OCI-LY7 (cell line): ENCODE measurements around the gene GLB1L3. TPM values are rescaled to one million over a fixed set of nuclear protein-coding genes. Genes with fewer than 3 reads are reported as not detected.

ENCODE experiments used
- BruUV-seq: library from RNA; stranded (reverse); fragments of 400-500 nt; replicated peaks from 2 replicates; lab custom pipeline; 2021; lab: Mats Ljungman, UMichigan
- CTCF ChIA-PET: fragments of 300-600 bp; sonication (Branson Sonifier 250); formaldehyde crosslinking; loops from one replicate; lab custom pipeline; 2022; ENCODE audit warnings: antibody characterized with exemption; ENCODE audit not compliant: unreplicated experiment; lab: Charles Lee
- POLR2A ChIA-PET: fragments of 300-600 bp; sonication (Branson Sonifier 250); formaldehyde crosslinking; loops from one replicate; lab custom pipeline; 2022; ENCODE audit warnings: antibody characterized with exemption; lab: Charles Lee
- DNase-seq: peaks from one replicate; pipeline ENCODE4 v3.0.0-alpha.2; 2015; ENCODE audit warnings: low spot score
- H2AFZ ChIP-seq: fragments of 200-600 bp; sonication (generic), shearing (Covaris generic); 2 replicates; pipeline ENCODE4 v1.6.1; 2014; ENCODE audit warnings: mild to moderate bottlenecking, antibody characterized with exemption, low read length, moderate library complexity
- H3K27ac ChIP-seq: fragments of 200-600 bp; sonication (generic); 2 replicates; pipeline ENCODE4 v1.5.1; 2014; ENCODE audit warnings: mixed run types, low read depth, mild to moderate bottlenecking, moderate library complexity, low read length, inconsistent platforms; ENCODE audit not compliant: poor library complexity, severe bottlenecking
- H3K36me3 ChIP-seq: fragments of 200-600 bp; sonication (generic); 2 replicates; pipeline ENCODE4 v1.6.1; 2014; ENCODE audit warnings: mild to moderate bottlenecking, antibody characterized with exemption, low read length, moderate library complexity, mixed read lengths; ENCODE audit not compliant: insufficient read depth
- H3K4me1 ChIP-seq: fragments of 200-600 bp; sonication (generic); 2 replicates; pipeline ENCODE4 v1.5.1; 2014; ENCODE audit warnings: mild to moderate bottlenecking, low read length; ENCODE audit not compliant: insufficient read depth, poor library complexity, severe bottlenecking
- H3K4me2 ChIP-seq: fragments of 200-600 bp; sonication (generic); 2 replicates; pipeline ENCODE4 v1.6.1; 2014; ENCODE audit warnings: mild to moderate bottlenecking, low read length
- H3K4me3 ChIP-seq: fragments of 200-600 bp; sonication (generic); 2 replicates; pipeline ENCODE4 v1.5.1; 2014; ENCODE audit warnings: mild to moderate bottlenecking, low read depth, low read length; ENCODE audit not compliant: poor library complexity, severe bottlenecking
- H3K79me2 ChIP-seq: fragments of 200-600 bp; sonication (generic); 2 replicates; pipeline ENCODE4 v1.6.1; 2016; ENCODE audit warnings: low read depth, mild to moderate bottlenecking, low read length, moderate library complexity, mixed read lengths; ENCODE audit not compliant: insufficient read depth
- H3K9me2 ChIP-seq: fragments of 200-600 bp; sonication (generic); 2 replicates; pipeline ENCODE4 v1.6.1; 2016; ENCODE audit warnings: mild to moderate bottlenecking, low read length, mixed read lengths; ENCODE audit not compliant: insufficient read depth
- H3K9me3 ChIP-seq: fragments of 200-600 bp; sonication (generic); 2 replicates; pipeline ENCODE4 v1.6.1; 2014; ENCODE audit warnings: mild to moderate bottlenecking, mixed run types, low read length, mixed read lengths
- H4K20me1 ChIP-seq: fragments of 200-600 bp; sonication (generic); 2 replicates; pipeline ENCODE4 v1.6.1; 2014; ENCODE audit warnings: mild to moderate bottlenecking, antibody characterized with exemption, low read length, moderate library complexity, mixed read lengths; ENCODE audit not compliant: insufficient read depth
- CTCF ChIP-seq: fragments of 200-600 bp; sonication (generic); conservative IDR thresholded peaks from 2 replicates; pipeline ENCODE4 v1.5.1; 2014; ENCODE audit warnings: mild to moderate bottlenecking, antibody characterized with exemption, low read length, moderate library complexity, mixed read lengths
- EZH2phosphoT487 ChIP-seq: fragments of 200-600 bp; sonication (generic); IDR thresholded peaks from 2 replicates; pipeline ENCODE4 v1.6.1; 2018; ENCODE audit warnings: low read depth, borderline replicate concordance, mild to moderate bottlenecking, mixed run types, antibody characterized with exemption, low read length, moderate library complexity, mixed read lengths
- intact Hi-C: fragments of 100-400 bp; cut with micrococcal nuclease; formaldehyde crosslinking; loops from one replicate; pipeline ENCODE4 v1.10.0; 2022; ENCODE audit not compliant: unreplicated experiment
- total RNA-seq, 2 experiments: library from RNA; depleted of rRNA in 1 of 2; stranded (reverse); fragments of >200 nt in 1 of 2; shearing (Covaris generic) in 1 of 2; gene quantifications; 2 replicates each; pipeline ENCODE4 v1.2.3, GENCODE V29; 2014 to 2022

GLB1L3 gene
- total RNA-seq, 2 experiments from 2014 or later: not detected

- Histone ChIP-seq H3K4me3 (no peak overlapping the region), H3K79me2 (no peaks in the 10 kb centered on the region), H3K9me3 (no peaks in the 10 kb centered on the region), H3K36me3 (peaks cover 72% of the 10 kb centered on the region), H3K9me2 (no peaks in the 10 kb centered on the region), H3K27ac (no peak overlapping the region), H2AFZ (no peak overlapping the region), H3K4me2 (no peak overlapping the region), H3K4me1 (no peaks in the 10 kb centered on the region), H4K20me1 (no peaks in the 10 kb centered on the region)
- ChIA-PET POLR2A (no interaction called here), CTCF (no interaction called here)
- intact Hi-C loops: no loop called here
- BruUV-seq: no TSS peak
- no peak for DNase-seq
- TF ChIP-seq EZH2phosphoT487: no peak
- TF ChIP-seq CTCF: no peak
Measured at GRCh38 chr11:134246100-134246499, 30.1 kb upstream of the GLB1L3 start.

GRCh38 chr11:134246678-134247077, 29.5 kb upstream of the GLB1L3 start:
- H3K36me3 ChIP-seq: peaks cover 73% of the 10 kb centered on the region
- H3K27ac ChIP-seq: no peak overlapping the region
- H4K20me1 ChIP-seq: no peaks in the 10 kb centered on the region
- ChIA-PET POLR2A (no interaction called here), CTCF (no interaction called here)
- no peak for DNase-seq
- H3K9me3 ChIP-seq: no peaks in the 10 kb centered on the region
- no peaks in the 10 kb centered on the region for H3K79me2 ChIP-seq
- TF ChIP-seq CTCF (no peak), EZH2phosphoT487 (no peak)
- H3K4me1 ChIP-seq: peaks cover 2% of the 10 kb centered on the region
- no TSS peak for BruUV-seq
- no peak overlapping the region for H2AFZ ChIP-seq
- no peak overlapping the region for H3K4me3 ChIP-seq
- H3K9me2 ChIP-seq: no peaks in the 10 kb centered on the region
- intact Hi-C loops: no loop called here
- no peak overlapping the region for H3K4me2 ChIP-seq

GRCh38 chr11:134248910-134249480, 27.2 kb upstream of the GLB1L3 start:
- peaks cover 4% of the 10 kb centered on the region; the same call in 1 of the 2 replicates for H3K79me2 ChIP-seq
- no peak overlapping the region for H3K4me2 ChIP-seq
- no peak for DNase-seq
- BruUV-seq: no TSS peak
- POLR2A ChIA-PET: interaction anchor here (1.0 to 1.1 kb wide), 2 partner anchors 10 to 56 kb away, joined by 3 read pairs; no protein-coding TSS in a partner anchor
- no peak overlapping the region for H3K27ac ChIP-seq
- H3K4me1 ChIP-seq: peaks cover 12% of the 10 kb centered on the region
- intact Hi-C loops: no loop called here
- no peak overlapping the region for H2AFZ ChIP-seq
- no peak for TF ChIP-seq EZH2phosphoT487
- no peak for TF ChIP-seq CTCF
- CTCF ChIA-PET: no interaction called here
- H3K9me2 ChIP-seq: no peaks in the 10 kb centered on the region
- no peaks in the 10 kb centered on the region for H4K20me1 ChIP-seq
- no peak overlapping the region for H3K4me3 ChIP-seq
- peaks cover 60% of the 10 kb centered on the region for H3K36me3 ChIP-seq
- H3K9me3 ChIP-seq: no peaks in the 10 kb centered on the region
